ENCODE data around the gene XPNPEP1.
A peak's percentile ranks its signal among the peaks of the same experiment; 100 is the strongest.

- peak in 2 of 4 experiments; percentile 11 to 32 for TF ChIP-seq CTCF (IDR thresholded peaks at IDR 0.05)
- no peak for TF ChIP-seq POLR2A (IDR thresholded peaks at IDR 0.05)
Measured at GRCh38 chr10:109866168-109866994, 56.9 kb downstream of the XPNPEP1 start.
